Activated B cell treated with CpG ODN at 0.5 μM for 24 hours (primary cell): Measurements from ENCODE around the gene SLC12A5. TPM values are rescaled to one million over a fixed set of nuclear protein-coding genes. Genes with fewer than 3 reads are reported as not detected.

Experiments used
- ATAC-seq: fragments of 200-7000 bp; cut with Tn5 transposase; one replicate; pipeline ENCODE4 v1.10.0; 2021; ENCODE audit warnings: low read depth, mild to moderate bottlenecking, moderate library complexity
- CTCF ChIA-PET: fragments of 350-600 bp; sonication (Branson Sonifier 250); formaldehyde crosslinking; loops from one replicate; lab custom pipeline; 2021; ENCODE audit warnings: antibody characterized with exemption; lab: Charles Lee
- POLR2A ChIA-PET: fragments of 350-600 bp; sonication (Branson Sonifier 250); formaldehyde crosslinking; loops from one replicate; lab custom pipeline; 2021; ENCODE audit warnings: antibody characterized with exemption; lab: Charles Lee
- DNase-seq: peaks from one replicate; pipeline ENCODE4 v3.0.0; 2022
- H3K27ac Mint-ChIP-seq: one replicate; pipeline ENCODE4 v1.8.0; 2020; ENCODE audit warnings: mixed read lengths
- H3K27me3 Mint-ChIP-seq: one replicate; pipeline ENCODE4 v1.8.0; 2021; ENCODE audit warnings: mixed read lengths
- H3K36me3 Mint-ChIP-seq: one replicate; pipeline ENCODE4 v1.8.0; 2021; ENCODE audit warnings: low read depth, mixed read lengths
- H3K4me1 Mint-ChIP-seq: one replicate; pipeline ENCODE4 v1.8.0; 2021; ENCODE audit warnings: mixed read lengths
- H3K4me3 Mint-ChIP-seq: one replicate; pipeline ENCODE4 v1.8.0; 2020; ENCODE audit warnings: mild to moderate bottlenecking, mixed read lengths
- H3K9me3 Mint-ChIP-seq: one replicate; pipeline ENCODE4 v1.8.0; 2020; ENCODE audit warnings: mixed read lengths
- CTCF ChIP-seq: fragments of 200-600 bp; IDR thresholded peaks from one replicate; pipeline ENCODE4 v1.8.0; 2022; ENCODE audit warnings: antibody characterized with exemption, mild to moderate bottlenecking
- intact Hi-C: fragments of 100-400 bp; cut with micrococcal nuclease; formaldehyde crosslinking; loops from one replicate; pipeline ENCODE4 v1.15.1; 2024
- total RNA-seq: library from RNA; stranded (reverse); gene quantifications from 2 replicates; pipeline ENCODE4 v1.2.3, GENCODE V29; 2022

Gene SLC12A5
- total RNA-seq, 1 donor from 2014 or later, result not detected

- Mint-ChIP-seq H3K36me3 (peaks cover 43% of the 10 kb centered on the region), H3K27ac (no peak overlapping the region), H3K4me1 (peaks cover 41% of the 10 kb centered on the region), H3K9me3 (no peaks in the 10 kb centered on the region), H3K27me3 (peaks cover 27% of the 10 kb centered on the region), H3K4me3 (peak overlapping the region; percentile 56)
- CTCF ChIA-PET, result interaction anchor here (0.7 kb wide), 1 partner anchor 232 kb away, joined by 3 read pairs; no protein-coding TSS in a partner anchor
- POLR2A ChIA-PET, result interaction anchor here (0.9 to 1.2 kb wide), 2 partner anchors 60 to 202 kb away, joined by 3 read pairs; partner anchors contain the start of genes ACOT8 and ZSWIM3
- ATAC-seq (peak; percentile 22), DNase-seq (no peak)
- TF ChIP-seq CTCF, result no peak
- intact Hi-C loops, result loop anchor here (5.0 kb wide), 1 partner anchor 46 kb away; no protein-coding TSS in a partner anchor
Observed at GRCh38 chr20:46058599-46059281, 29.7 kb downstream of the SLC12A5 start.

- Mint-ChIP-seq H3K27ac (no peak overlapping the region), H3K4me3 (peak overlapping the region; percentile 17), H3K4me1 (peaks cover 41% of the 10 kb centered on the region), H3K9me3 (no peaks in the 10 kb centered on the region), H3K36me3 (peaks cover 59% of the 10 kb centered on the region), H3K27me3 (peaks cover 19% of the 10 kb centered on the region)
- intact Hi-C loops, result no loop called here
- ATAC-seq (peak; percentile 32), DNase-seq (no peak)
- POLR2A ChIA-PET, result no interaction called here
- CTCF ChIA-PET, result no interaction called here
- TF ChIP-seq CTCF, result no peak
Observed at GRCh38 chr20:46060301-46060881, 31.4 kb downstream of the SLC12A5 start.

GRCh38 chr20:46060975-46061374 lies 32.0 kb downstream of the SLC12A5 start:
- Mint-ChIP-seq H3K36me3 (peaks cover 65% of the 10 kb centered on the region), H3K9me3 (no peaks in the 10 kb centered on the region), H3K27me3 (peaks cover 13% of the 10 kb centered on the region), H3K27ac (no peak overlapping the region), H3K4me3 (no peak overlapping the region), H3K4me1 (peaks cover 41% of the 10 kb centered on the region)
- DNase-seq, result no peak
- ATAC-seq, result no peak
- intact Hi-C loops, result no loop called here
- ChIA-PET POLR2A (no interaction called here), CTCF (no interaction called here)
- no peak for TF ChIP-seq CTCF

GRCh38 chr20:46062151-46062550 lies 33.1 kb downstream of the SLC12A5 start:
- Mint-ChIP-seq H3K27me3 (peaks cover 6% of the 10 kb centered on the region), H3K9me3 (no peaks in the 10 kb centered on the region), H3K4me3 (no peak overlapping the region), H3K27ac (no peak overlapping the region), H3K36me3 (peaks cover 76% of the 10 kb centered on the region), H3K4me1 (peaks cover 41% of the 10 kb centered on the region)
- intact Hi-C loops, result no loop called here
- POLR2A ChIA-PET, result no interaction called here
- ATAC-seq (no peak), DNase-seq (no peak)
- CTCF ChIA-PET, result no interaction called here
- TF ChIP-seq CTCF, result no peak

GRCh38 chr20:46062621-46063020 lies 33.6 kb downstream of the SLC12A5 start:
- Mint-ChIP-seq H3K9me3 (no peaks in the 10 kb centered on the region), H3K27me3 (peaks cover 6% of the 10 kb centered on the region), H3K36me3 (peaks cover 76% of the 10 kb centered on the region), H3K27ac (no peak overlapping the region), H3K4me1 (peaks cover 41% of the 10 kb centered on the region), H3K4me3 (no peak overlapping the region)
- no peak for TF ChIP-seq CTCF
- ChIA-PET POLR2A (no interaction called here), CTCF (no interaction called here)
- intact Hi-C loops, result no loop called here
- DNase-seq, result no peak
- ATAC-seq, result no peak
